GM21447 (cell line): ENCODE results near the gene PCNT.

Source experiments
- ATAC-seq: cut with Tn5 transposase; IDR thresholded peaks from one replicate; pipeline ENCODE4 v1.9.1; 2021; ENCODE audit not compliant: unreplicated experiment

PCNT gene

DNA sequence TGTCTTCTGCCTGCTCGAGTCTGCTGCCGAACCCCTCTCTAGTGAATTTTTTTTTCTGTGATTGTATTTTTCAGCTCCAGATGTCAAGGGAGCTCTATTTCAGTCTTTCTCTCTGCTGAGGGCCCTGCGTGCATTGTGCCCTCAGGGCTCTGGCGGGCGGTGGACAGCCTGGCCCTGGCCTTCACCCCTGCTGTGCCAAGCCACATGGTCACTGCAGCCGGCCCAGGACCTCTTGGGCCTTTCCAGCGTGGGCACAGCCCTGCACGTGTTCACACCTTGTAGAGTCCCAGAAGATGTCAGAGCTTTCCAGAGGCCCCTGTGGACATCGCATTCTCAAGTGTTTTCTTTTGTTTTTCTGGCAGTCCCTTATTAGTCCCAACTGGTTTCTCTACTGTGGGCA lies 55.7 kb downstream of the PCNT start:
- no peak for ATAC-seq

DNA sequence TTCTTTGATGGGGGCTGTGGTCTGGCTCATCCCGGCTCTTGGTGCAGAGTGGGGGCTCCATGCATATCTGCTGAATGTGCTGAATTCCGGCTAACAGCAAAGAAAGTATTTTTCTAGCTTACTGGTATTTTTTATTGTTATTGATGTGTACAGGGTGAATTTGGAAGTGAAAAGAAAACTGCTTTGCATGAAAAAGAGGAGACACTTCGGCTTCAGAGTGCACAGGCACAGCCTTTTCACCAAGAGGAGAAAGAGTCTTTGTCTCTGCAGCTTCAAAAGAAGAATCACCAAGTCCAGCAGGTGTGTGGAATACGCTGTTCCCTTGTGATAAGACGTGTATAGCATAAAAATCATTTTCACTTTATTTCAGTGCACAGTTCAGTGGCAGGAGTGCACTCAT lies 57.6 kb downstream of the PCNT start:
- ATAC-seq, result no peak

DNA sequence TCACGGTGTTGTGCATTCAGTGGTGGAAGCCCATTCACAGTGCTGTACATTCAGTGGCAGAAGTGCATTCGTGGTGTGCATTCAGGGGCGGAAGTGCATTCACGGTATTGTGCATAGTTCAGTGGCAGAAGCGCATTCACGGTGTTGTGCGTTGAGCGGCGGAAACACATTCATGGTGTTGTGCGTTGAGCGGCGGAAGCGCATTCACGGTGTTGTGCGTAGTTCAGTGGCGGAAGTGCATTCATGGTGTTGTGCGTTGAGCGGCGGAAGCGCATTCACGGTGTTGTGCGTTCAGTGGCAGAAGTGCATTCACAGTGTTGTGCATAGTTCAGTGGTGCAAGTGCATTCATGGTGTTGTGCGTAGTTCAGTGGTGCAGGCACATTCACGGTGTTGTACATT lies 60.6 kb downstream of the PCNT start:
- ATAC-seq, result no peak

DNA sequence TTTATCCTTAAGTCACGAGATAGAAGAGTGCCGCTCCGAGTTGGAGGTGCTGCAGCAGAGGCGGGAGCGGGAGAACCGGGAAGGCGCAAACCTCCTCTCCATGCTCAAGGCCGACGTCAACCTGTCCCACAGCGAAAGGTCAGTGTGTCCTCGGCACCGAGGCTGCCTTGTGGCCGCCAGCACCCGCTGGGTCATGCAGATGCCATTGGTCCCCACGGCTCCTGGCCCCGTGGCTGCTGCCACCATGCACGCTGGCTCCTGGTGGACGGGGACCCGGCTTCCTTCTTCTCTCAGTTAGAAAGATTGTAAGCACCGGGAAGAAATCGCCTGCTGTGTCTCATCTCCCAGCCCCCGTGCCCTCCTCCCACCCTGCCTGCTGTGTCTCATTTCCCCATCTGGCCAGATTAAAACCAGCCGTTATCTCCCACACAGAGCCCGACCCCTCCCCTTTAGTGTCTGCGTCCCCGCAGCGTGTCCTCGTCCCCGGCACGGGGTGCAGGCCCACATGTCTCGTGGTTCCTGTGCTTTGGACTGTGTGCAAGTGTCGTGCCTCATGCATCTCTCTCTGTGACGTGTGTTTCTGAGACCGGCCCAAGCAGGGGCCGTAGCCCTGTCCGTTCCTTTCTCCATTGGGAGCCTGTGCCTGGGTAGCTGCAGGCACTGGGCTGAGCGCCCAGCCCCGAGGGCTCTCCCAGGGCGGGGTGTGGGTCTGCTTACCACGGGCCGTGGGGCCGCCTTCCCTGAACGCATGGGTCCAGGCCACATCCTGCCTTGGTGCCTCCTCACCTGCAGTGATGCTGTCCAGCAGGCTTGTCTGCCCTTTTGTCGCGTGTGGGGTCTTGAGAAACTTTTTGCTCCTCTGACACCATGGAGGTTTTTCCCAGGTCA lies 62.1 kb downstream of the PCNT start:
- ATAC-seq, result no peak

DNA sequence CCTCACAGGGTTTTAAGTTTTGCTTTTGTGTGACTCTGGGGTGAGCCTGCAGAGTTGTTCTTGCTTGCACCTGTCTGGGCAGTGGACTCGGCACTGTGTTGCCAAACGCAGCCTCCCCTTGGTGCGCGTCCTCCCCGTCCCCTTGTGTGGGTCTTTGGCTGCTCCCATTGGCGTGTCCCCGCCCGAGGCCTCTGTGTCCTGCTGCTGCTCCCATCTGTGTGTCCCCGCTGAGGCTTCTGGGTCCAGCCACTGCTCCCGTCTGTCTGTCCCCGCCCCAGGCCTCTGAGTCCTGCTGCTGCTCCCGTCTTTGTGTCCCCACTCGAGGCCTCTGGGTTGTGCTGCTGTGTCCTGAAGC lies 62.8 kb downstream of the PCNT start:
- ATAC-seq, result no peak

DNA sequence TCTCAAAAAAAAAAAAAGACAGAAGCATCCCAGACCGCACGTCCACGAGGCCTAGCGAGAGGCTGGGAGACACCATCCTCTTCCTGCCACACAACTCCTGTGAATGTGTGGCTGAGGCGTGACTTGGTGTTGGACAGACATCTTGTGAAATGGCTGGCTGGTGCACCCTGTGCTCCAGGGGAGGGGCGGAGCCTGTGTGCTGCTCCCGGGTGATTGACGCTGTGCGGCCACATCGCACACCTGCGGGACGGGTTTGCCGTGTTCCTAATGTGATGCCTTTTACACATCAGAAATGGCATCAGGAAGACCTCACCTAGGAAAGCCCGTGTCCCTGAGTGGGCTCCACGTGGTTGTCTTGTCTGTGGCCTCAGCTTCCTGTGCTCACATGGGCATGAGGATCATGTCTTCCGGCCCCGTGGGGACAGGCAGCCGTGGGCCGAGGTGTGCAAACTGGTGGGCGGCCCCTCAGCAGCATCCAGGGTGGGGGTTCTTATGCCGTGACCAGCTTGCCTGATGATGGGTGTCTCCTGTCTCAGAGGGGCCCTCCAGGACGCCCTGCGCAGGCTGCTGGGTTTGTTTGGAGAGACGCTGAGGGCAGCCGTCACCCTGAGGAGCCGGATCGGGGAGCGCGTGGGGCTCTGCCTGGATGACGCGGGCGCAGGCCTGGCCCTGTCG lies 64.4 kb downstream of the PCNT start:
- ATAC-seq, result no peak

DNA sequence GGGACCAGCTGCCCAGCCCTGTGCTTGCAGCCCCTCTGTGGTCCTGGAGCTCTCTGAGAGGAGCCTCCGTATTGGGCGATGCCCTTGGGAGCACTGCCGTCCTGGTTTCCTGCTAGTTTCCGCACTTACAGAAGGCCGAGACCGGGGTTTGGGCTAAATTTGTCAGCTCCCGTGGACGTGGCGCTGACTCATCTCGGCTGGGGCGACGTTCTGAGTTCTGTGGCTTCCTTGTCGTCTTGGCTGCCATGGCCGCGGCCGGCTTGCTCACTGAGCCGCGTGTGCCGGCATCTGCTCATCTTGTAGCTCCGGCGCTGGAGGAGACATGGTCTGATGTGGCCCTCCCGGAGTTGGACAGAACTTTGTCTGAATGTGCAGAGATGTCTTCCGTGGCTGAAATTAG lies 64.9 kb downstream of the PCNT start:
- no peak for ATAC-seq

DNA sequence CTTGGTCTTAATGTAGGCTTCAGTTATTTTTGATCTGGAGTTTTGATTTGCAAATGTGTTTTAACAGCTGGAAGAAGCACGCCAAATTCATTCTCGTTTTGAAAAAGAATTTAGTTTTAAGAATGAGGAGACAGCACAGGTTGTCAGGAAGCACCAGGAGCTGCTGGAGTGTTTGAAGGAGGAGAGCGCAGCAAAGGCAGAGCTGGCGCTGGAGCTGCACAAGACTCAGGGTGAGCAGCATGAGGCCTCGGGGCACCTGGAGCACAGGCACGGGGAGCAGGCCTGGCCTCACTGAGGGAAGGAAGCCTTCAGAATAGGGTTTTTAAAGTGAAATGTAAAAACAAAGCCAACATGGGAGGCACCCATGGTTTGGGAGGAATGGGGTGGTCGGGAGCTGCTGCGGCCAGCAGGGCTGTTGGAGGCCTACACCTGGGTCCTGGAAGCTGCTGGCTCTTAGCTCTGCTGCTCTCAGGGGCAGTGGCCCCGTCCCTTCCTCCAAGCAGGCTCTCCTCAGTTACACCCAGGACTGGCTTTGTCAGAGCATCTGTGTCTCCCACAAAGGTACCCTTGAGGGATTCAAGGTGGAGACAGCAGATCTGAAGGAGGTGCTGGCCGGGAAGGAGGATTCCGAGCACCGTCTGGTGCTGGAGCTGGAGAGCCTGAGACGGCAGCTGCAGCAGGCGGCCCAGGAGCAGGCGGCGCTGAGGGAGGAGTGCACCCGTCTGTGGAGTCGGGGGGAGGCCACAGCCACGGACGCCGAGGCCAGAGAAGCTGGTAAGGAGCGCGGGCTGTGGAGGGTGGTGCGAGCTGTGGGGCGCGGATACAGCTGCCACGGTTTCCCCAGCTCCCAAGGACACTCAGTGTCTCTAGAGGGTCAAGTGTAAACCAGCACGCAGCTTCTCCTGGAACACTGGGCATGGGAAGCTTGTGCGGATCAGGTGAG lies 66.9 kb downstream of the PCNT start:
- ATAC-seq, result no peak

DNA sequence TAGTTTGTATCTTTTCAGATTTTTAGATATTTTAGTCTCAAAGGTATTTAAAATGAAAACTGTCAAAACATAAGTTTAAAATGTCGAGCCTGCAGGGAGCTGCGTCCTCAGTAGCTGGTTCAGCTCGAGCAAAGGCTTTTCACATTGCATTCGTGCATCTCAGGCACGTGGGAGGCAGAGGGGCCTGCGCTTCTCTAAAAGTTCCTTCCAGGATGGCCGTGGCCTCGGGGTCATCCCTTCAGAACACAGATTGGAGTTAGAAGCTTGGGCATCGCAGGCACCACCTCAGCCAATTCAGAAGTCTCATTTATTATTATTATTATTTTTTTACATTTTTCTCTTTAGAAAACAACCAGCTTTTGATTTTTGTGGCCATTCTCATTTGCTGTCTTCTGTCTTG lies 67.8 kb downstream of the PCNT start:
- ATAC-seq, result no peak

DNA sequence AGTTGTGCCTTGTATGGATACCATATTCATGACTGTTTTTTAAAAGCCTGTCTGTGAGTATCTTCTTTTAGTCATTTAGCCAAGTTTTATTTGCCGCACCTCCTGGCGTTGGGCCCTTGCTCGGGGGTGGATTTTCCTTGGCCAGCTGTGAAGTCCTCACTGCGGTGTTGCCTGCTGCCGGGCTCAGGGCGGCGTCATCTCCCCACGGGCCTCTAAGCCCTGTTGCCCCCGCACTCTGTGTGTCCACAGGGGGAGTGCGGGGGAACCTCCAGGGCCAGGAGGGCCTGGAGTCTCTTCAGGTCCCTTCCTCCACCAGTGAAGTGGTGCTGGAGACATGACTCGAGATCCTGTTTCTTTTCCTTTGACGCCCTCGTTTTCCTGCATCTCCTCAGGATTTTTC lies 69.0 kb downstream of the PCNT start:
- ATAC-seq, result no peak

DNA sequence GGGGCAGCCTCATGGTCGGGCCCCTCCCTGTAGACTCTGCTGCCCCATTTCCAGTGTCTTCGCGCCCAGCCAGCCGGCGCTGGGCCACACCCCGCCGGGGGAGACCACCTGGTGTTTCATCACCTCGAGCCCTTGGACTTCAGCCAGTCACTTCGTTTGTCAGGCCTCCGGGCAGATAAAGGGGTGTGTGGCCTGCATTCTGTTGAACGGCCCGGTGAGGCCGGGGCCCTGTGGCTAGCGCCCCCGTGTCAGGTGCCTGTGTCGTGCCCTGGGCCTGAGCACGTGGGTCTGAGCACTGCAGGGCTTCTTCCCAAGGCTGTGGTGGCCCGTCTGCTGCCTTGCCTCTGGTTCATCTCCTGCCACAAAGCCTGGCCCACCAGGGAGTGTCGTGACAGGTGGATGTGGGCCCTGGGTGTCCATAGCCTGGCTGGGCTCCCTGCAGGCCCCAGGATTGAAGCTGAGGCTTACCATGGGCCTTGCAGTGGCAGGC lies 69.5 kb downstream of the PCNT start:
- ATAC-seq, result no peak

DNA sequence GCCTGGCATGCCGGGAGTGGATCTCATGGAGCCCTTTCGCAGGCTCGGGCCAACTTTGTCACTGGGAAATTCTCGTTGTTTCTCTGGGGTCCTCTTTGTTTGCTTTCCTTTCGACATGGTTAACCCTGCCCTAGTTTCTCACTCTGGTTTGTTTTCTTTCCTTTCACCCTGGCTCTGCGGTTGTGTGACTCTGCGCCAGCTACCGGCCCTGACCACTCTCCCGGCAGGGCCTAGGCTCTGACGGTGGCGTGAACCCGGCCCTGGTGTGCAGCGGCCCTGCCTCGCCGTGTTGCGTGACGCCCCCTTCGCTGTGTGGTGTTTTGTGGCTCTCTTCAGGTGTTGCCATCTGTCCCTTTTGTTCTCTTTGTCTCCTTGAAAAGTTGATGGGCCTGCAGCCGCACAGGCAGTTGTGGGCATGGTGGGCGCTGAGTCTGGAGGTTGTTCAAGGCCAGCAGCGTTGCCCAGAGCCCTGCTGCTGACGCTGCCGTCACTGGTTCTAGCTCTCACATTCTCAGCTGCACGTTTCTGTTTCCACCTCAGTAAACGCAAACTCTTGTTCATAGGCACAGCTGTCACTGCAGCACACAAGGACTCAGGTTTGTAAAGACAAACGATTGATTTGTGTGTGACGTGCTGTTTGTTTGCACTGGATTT lies 70.1 kb downstream of the PCNT start:
- ATAC-seq, result no peak

DNA sequence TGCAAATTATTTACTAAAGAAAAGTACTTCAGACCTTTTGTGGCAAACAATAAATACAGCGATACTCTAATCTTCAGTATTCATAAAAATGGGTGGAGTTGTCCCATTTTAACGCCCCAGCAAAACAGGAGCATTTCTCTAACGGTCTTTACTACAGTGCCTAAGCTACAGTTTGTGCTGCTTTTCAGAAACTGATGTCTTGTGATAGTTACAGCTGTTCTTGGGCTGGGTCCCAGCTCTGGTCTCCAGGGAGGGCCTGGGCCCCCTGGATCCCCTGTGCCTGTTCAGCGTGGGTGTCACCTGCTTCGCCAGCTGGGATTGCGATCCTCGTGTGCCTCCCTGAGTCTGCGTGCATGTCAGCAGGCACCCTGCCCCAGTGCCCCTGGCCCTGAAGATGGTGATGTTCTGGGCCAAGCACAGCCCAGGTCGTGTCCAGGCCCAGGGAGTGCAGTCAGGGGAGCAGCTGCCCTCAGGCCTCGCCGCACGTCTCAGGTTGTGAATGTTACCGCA lies 70.7 kb downstream of the PCNT start:
- ATAC-seq, result no peak

DNA sequence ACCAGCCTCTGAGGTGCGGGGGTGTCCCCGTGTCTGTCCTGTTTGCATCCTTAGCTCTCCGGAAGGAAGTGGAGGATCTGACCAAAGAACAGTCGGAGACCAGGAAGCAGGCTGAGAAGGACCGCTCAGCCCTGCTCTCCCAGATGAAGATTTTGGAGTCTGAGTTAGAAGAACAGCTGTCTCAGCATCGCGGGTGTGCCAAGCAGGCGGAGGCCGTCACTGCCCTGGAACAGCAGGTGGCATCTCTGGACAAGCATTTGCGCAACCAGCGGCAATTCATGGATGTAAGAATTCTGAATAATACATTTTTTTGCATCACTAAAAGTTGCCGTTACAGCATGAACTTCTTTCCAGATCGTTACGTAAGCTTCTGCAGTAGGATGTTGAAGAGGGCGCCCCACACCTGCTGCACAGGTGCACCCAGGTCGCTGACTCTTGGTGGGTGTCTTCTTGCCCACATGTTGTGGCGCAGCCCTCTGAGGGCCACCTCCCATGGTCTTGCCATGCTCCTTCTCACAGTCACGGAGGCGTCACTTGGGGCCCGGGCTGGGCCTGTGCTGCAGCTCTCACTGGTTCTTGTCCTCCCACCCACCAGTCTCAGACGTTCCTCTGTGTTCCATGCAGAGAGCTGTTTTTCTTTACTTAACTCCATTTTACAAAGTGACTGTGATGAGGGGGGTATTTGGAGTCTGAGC lies 73.4 kb downstream of the PCNT start:
- ATAC-seq, result no peak

DNA sequence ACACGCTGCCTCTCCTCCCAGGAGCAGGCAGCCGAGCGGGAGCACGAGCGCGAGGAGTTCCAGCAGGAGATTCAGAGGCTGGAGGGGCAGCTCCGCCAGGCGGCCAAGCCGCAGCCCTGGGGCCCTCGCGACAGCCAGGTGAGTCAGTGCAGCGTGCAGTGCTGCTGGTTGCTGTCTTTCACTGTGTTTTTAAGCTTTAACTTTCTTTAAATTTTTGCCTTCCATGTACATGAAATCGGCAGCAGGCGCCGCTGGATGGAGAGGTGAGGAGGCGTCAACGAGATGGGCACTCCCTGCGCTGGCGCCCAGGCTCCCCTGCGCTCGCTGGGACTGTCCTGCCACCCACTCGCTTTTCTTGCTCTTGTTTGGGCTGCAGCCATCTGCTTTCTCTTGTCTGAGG lies 74.0 kb downstream of the PCNT start:
- ATAC-seq, result no peak

DNA sequence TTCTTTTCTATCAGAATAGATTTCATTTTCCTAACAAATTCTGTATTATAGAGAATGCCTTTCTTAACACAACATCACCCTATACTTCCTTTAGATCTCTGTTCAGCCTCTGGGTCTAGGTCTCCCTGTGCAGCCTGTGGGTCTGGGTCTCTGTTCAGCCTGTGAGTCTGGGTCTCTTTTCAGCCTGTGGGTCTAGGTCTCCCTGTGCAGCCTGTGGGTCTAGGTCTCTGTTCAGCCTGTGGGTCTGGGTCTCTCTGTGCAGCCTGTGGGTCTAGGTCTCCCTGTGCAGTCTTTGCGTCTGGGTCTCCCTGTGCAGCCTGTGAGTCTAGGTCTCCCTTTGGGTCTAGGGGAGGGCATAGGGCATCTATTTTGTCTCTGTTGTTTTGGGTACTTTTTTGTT lies 75.2 kb downstream of the PCNT start:
- no peak for ATAC-seq

DNA sequence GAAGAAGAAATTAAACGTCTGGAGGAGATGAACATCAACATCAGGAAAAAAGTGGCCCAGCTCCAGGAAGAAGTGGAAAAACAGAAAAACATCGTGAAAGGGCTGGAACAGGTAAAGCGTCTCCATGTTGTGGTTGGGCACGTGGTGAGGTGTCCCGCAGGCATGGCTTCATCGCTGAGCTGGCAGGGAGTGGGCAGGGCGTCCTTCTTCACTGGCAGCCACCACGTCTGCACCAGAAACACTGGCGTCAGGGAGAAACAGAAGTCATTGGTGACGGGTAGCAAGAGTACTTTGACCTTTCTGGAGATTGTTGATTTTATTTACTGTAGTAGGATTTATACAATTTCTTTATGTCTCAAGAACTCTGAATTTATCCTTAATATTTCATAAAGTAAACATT lies 75.7 kb downstream of the PCNT start:
- ATAC-seq, result no peak

DNA sequence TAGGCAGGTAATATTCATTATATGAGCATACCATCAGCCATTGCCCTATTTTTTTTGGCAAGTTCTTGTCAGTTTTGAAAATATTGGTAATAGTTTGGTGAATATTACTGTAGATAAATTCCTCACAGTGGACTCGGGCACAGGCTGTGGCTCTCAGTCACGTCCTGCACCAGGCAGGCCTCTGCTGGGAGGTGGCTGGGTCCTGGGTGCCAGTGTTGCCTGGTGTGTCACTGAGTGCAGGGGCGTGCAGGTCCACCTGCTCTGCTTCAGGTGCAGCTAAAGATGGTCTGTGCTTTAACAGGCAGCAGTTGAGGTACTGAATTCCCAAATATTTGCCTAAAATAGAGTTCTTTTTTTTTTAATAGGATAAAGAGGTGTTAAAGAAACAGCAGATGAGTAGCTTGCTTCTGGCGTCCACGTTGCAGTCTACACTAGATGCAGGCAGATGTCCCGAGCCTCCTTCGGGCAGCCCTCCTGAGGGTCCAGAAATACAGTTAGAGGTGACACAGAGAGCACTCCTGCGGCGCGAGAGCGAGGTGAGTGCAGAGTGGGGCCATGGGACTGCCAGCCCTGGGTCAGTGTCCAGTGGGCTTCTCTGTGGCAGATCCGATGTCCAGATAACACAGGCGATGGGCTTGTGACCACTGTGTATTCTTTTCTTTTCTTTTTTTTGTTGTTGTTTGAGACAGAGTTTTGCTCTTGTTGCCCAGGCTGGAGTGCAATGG lies 77.4 kb downstream of the PCNT start:
- no peak for ATAC-seq

DNA sequence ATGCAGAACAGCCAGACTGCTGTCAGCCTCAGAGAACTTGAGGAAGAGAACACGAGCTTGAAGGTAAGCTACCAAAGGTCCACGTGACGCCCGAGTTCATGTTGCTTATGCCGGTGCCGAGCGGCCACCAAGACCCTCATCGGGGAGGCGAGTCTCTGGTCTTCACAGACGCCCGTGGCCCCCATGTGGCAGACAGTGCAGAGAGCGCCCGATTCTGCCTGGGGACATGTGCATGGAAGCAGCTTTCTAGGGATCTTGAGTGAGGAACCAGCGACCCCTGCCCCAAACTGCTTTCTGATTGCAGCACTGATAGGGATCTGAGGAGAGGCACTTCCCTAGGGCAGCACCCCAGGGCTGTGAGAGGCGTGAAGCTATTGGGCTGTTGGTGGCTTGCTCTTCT lies 78.5 kb downstream of the PCNT start:
- ATAC-seq, result no peak
